ENCODE results near the gene FRMD4A.

The FRMD4A gene

DNA sequence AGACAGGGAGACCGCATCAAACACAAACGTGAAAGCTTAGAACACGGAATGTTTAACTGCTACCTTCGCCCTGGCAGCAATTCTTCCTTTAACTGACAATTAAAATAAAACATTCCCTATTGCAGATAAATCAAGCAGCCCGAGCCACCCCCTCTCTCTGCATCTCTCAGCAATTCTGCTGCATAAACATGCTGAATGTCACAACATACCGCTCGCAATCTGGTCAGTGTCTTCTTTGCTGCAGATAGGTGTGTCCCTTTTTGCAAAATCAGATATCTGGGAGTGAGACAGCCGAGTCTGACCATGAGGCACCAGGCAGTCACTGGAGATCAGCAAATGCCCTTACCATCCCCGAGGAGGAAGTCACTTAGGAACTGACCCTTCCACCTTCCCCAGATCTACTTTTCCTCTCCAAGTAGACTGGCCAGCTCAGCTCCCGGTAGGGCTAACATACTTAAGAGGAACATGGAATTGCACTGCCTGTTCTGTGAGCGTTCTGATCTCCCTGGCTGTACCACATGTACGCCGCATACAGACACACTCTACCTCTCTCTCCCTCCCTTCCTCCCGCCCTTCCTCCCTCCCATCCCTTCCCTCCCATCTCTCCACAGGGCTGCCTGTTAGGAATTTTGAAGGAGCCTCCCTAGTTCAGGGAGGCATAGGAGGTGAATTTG, at the start of gene FRMD4A:
TSS of gene FRMD4A (minus strand) at position 537 of the 674 bp plus-strand sequence.
- DNase-seq (ENCODE audit: low spot score) = peak; percentile 52

DNA sequence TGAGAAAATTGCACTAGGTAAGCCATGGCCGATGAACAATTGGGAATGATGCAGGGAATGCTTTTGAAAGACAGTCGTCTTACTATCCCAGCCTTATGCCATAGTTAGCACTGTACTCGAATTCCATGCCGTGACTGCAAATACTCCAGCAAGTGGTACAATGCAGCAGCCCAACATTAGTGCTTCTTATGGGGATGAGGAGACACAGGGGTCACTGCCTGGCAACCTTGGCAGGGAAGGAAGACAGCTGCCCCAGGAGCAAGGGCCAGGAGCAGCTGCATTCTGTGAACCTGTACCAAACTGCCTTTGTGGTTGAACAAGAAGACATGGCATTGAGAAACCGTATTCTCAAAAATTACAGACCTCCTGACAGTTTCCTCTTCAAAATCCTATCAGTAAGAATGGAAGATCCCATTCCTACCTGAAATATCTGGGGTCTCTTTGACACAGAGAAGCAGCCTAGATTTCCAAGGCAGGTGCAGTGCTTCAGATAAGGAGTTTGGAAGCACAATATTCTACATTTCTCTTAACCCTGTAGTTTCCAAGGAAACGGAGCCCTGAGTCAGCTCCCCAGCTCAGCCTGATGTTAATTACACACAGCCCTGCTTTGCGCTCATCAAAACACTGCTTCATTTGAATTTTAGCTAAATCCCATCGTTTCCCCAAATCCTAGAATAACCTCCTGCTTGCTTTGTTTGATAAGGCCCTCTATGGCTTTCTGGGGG, 49.0 kb upstream of the FRMD4A start:
- DNase-seq (ENCODE audit: low spot score) = peak; percentile 15

DNA sequence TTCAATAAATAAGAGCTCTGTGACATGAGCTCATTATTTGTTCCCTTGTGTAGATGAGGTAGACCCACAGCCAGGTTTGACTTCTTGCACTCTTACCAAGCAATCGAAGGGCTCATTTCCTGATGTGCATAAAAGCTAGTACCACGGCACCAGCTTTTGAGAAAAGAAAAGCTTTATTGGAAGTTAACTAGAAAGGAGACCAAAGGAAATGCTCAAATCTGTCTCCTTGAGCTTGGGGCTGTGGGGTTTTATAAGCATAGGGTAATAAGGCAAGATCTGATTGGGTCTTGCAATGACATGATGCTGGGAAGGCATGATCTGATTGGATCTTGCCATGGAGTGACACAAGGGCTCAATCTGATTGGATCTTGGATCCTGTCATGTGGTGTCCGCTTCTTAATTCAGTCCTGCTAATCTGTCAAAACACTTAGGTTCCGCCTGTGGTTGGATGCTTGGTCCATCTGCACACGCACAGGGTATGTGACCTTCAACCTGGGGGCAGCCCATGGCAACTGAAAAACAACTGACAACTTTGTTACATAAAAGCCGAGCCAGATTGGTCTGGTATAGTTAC, 47.8 kb upstream of the FRMD4A start:
- DNase-seq (ENCODE audit: low spot score) = no peak

GRCh38 chr10:14377591-14378175, 47.0 kb upstream of the FRMD4A start:
- no peak for DNase-seq (ENCODE audit: low spot score)

DNA sequence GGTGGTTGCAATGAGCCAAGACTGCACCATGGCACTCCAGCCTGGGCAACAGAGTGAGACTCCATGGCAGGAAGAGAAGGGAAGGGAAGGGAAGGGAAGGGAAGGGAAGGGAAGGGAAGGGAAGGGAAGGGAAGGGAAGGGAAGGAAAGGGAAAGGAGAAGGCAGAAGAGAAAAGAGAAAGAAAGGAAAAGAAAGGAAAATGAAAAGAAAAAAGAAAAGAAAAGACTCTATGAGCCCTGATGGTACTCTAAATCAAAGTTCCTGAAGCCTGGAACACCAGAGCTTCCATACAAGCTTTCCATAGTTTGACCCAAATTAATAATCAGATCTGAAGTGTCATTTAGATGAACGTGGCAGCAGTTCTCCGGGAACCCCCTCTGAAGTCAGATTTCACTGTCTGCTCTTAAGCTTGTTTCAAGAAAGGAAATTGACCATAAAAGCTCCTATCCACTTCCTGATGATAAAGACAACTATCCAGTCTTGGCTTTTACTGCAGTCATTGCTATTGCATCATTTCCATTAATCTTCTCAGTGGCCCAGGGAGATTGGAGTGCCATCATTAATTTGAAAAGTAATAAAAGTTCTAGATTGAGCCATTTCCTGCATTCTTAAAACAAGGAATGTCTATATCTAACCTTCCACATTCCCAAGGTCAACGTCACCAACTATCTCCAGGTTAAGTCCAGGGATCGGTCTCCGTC, 44.2 kb upstream of the FRMD4A start:
- peak; percentile 21 for DNase-seq (ENCODE audit: low spot score)

GRCh38 chr10:14372606-14373005, 41.9 kb upstream of the FRMD4A start:
- no peak for DNase-seq (ENCODE audit: low spot score)

- DNase-seq (ENCODE audit: low spot score) = no peak
Measured at GRCh38 chr10:14371581-14371980, 40.9 kb upstream of the FRMD4A start.

DNA sequence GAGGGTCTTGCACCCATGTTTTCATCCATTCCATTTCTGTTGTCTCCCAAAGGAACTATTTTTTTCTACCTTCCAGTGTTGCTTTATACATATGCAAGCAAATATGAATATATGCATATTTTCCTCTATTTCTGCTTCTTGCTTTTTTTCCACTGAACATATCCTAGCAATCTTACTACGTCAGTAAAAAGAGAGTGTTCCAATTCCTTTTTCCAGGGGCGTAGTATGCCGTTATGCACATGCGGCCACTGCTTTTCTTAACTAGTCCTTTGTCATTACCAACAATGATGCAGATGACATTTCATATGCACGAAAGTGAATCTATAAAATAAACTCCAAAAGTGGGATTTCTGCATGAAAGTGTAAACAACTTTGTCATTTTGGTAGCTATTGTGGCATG, 40.2 kb upstream of the FRMD4A start:
- DNase-seq (ENCODE audit: low spot score) = no peak

- no peak for DNase-seq (ENCODE audit: low spot score)
Measured at GRCh38 chr10:14369906-14370305, 39.2 kb upstream of the FRMD4A start.

DNA sequence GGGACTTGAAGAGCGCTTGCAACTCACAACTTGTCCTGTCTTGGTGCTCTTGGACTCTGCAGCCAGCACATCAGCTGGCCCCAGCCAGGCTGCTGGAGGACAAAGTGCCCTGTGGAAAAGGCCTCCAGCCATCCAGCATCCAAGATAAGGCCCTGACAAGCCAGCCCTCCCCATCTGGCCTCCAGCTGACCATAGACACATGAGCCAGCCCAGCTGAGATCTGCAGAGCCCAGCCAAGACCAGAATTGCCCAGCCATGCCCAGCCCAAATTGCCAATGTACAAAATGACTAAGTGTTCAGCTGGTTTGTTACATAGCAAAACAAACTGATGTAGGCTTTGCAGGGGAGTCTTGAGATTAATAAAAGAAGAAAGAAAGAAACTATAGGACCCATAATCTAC, 36.0 kb upstream of the FRMD4A start:
- DNase-seq (ENCODE audit: low spot score) = no peak

DNA sequence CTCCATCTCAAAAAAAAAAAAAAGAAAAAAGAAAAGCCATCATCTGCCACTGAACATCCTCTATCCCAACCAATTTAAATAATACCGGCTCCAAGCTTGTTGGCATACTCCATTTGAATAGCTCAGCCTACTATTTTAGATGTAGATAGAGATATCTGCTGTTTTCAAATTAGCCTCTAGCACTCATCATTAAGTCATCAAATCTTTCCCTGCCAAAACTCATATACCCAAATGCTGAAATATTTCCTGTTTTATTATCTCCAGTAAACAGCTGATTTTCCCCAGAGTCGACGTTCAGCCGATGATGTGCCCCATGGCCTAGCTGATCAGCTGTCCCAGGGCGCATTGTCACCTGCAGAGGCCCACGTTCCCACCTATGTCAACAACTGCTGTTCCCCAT, 34.5 kb upstream of the FRMD4A start:
- DNase-seq (ENCODE audit: low spot score) = no peak

GRCh38 chr10:14362104-14362503, 31.4 kb upstream of the FRMD4A start:
- no peak for DNase-seq (ENCODE audit: low spot score)

DNA sequence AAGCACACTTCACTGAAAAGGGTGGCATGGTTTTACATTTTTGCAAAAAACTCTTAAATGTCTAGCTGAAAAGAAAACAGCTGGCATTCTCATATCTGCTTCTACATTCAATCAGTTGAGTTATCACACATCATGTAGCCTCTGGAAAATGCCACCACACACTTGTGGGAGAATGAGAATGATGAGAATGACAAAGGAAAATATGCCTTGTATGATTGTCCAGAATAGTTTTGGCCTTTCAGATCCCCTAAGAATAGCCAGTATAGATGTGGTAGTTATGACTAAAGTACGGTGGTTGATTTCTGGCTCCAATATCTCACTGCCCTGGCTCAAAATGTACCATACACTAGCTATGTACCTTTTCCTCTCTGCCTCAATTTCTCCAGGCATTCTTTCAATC, 30.2 kb upstream of the FRMD4A start:
- DNase-seq (ENCODE audit: low spot score) = no peak

DNA sequence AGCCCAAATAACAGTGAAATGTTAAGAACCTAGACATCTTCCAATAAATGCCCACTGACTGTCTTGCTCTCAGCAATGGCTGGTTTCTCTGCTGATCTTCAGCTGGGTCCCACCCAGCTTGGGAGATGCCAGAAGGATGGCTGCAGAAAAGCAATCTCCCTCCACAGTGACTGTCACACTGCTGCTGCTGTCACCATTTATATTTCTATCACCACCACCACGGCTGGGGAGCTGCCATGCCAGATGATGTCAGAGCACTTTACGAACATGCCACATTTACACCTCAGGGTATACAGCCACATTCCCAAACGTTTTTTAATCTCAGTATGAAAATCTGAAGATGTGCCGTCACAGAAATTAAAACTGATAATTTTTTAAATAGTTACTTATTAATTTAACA, 29.8 kb upstream of the FRMD4A start:
- DNase-seq (ENCODE audit: low spot score) = no peak

- no peak for DNase-seq (ENCODE audit: low spot score)
Measured at GRCh38 chr10:14358886-14359573, 28.3 kb upstream of the FRMD4A start.

GRCh38 chr10:14356921-14357320, 26.2 kb upstream of the FRMD4A start:
- DNase-seq (ENCODE audit: low spot score) = peak; percentile 26

DNA sequence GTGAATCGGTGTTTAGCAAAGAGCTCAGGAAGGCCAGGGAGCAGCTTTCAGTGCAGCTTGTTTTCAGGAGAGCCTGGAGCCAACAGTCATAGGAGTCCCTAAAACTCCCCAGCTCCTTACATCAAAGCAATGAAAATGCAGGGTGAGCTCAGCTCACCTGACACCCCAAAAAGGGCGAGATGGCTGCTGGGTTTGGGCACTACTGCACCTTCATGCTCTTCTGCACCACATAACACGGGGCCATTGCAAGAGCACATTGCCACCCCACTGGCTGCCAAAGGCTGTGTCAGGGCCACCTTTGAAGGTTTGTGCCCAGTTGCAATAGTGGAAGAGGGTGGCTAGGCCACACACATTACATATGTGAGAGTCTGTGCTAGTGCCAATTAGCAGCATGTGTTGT, 25.0 kb upstream of the FRMD4A start:
- DNase-seq (ENCODE audit: low spot score) = no peak

DNA sequence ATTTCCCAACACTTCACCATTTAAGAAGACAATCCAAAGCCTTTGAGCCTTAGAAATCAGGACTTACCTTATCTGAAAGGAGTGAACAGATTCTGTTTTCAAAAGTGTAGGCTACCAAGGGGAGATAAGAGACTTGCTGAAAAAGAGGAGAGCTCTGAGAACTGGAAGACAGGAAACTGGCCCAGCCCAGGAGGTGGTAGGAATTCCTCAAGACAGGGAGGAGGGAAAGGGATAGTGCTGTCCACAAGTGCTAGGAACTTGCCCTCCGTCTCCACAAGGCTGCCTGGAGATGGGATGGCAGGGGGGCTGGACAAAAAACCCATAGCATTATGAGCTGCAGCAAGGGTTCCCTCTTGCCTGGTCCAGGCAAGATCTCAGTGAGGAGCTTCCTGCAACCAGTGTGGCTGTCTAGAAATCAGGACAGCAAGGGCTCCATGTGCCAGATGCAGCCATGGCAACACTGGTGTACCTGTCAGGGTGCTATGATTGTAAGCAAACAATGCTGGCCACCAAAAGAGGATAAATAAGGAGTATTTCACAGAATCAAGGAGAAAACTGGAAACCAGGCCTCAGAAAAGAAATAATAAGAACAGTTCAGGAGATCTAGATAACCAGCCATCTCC, 22.7 kb upstream of the FRMD4A start:
- no peak for DNase-seq (ENCODE audit: low spot score)

- no peak for DNase-seq (ENCODE audit: low spot score)
Measured at GRCh38 chr10:14350006-14350405, 19.3 kb upstream of the FRMD4A start.

GRCh38 chr10:14349081-14349480, 18.4 kb upstream of the FRMD4A start:
- no peak for DNase-seq (ENCODE audit: low spot score)

GRCh38 chr10:14345262-14345661, 14.5 kb upstream of the FRMD4A start:
- DNase-seq (ENCODE audit: low spot score) = no peak
